ENCODE measurements around the gene GID4. TPM values are rescaled to one million over a fixed set of nuclear protein-coding genes. Genes with fewer than 3 reads are reported as not detected.

The GID4 gene
- total and polyA plus RNA-seq, 9 of the 15 experiments (the other 6 are each of a cell fraction or from before 2014, with no cell fraction given) = 1.2 to 6.4 (median 3.7) TPM

DNA sequence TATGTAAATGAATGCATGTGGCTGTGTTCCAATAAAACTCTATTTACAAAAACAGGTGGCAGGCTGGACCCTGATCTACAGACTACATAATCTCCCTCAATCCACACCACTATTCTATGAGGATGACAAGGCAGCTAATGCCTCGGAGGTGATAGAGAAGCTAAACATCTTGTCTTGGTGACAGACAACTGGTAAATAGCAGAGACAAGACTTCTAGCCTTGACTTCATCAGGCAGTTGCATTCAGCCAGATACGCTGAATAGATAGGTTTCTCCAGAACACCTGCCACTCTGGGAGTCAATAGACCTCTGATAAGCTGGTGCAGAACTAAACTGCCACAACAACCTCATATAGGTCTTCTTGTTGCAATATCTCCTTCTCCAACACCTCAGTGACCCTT, 3.5 kb upstream of the GID4 start (continued):
- TF ChIP-seq RCOR1 (IDR thresholded peaks at IDR 0.05; ENCODE audit: borderline replicate concordance in 1 of 2, low read depth in 2 of 2, low read length in 2 of 2) (peak in 1 of 2 experiments; percentile 31; a peak in 1 of 4 replicates), NUFIP1 (IDR thresholded peaks at IDR 0.05; ENCODE audit: partially characterized antibody) (no peak), MYC (IDR thresholded peaks at IDR 0.05; ENCODE audit: low read depth, low read length) (no peak), MYC (CRISPR knock-in tag; IDR thresholded peaks at IDR 0.05; ENCODE audit: borderline replicate concordance, low read depth) (no peak), SREBF1 (IDR thresholded peaks at IDR 0.05; ENCODE audit: borderline replicate concordance, low read depth, low read length) (no peak), PURB (CRISPR knock-in tag; IDR thresholded peaks at IDR 0.05; ENCODE audit: low read depth) (no peak), ZNF764 (CRISPR knock-in tag; IDR thresholded peaks at IDR 0.05; ENCODE audit: low read depth) (no peak), CBFA2T3 (IDR thresholded peaks at IDR 0.05) (peak; percentile 91), BCL6 (CRISPR knock-in tag; IDR thresholded peaks at IDR 0.05) (no peak), SMAD4 (CRISPR knock-in tag; conservative IDR thresholded peaks at IDR 0.05) (0 out of 2 replicates have a peak, but pooled peaks have one; percentile 30), PYGO2 (tag; IDR thresholded peaks at IDR 0.05) (no peak), PML (IDR thresholded peaks at IDR 0.05; ENCODE audit: low read length) (0 out of 2 replicates have a peak, but pooled peaks have one; percentile 36), ZNF830 (CRISPR knock-in tag; IDR thresholded peaks at IDR 0.05) (no peak), CREBBP (IDR thresholded peaks at IDR 0.05; ENCODE audit: low read depth, low read length) (no peak), NCOR1 (IDR thresholded peaks at IDR 0.05) (peak; percentile 84), STAT5B (CRISPR knock-in tag; IDR thresholded peaks at IDR 0.05) (no peak), ZKSCAN1 (IDR thresholded peaks at IDR 0.05; ENCODE audit: low read depth, low read length) (no peak), TAL1 (IDR thresholded peaks at IDR 0.05) (peak; percentile 87), MCM7 (IDR thresholded peaks at IDR 0.05) (no peak), FOXK2 (conservative IDR thresholded peaks at IDR 0.05 in 1 of 2, IDR thresholded peaks at IDR 0.05 in 1 of 2; ENCODE audit: low read depth in 2 of 2) (peak; percentile 23 to 45; a peak in 3 of 4 replicates), ZBTB1 (CRISPR knock-in tag; IDR thresholded peaks at IDR 0.05; ENCODE audit: borderline replicate concordance, low read depth) (no peak), EP400 (IDR thresholded peaks at IDR 0.05) (no peak)
- TF ChIP-seq, protein P1, sequence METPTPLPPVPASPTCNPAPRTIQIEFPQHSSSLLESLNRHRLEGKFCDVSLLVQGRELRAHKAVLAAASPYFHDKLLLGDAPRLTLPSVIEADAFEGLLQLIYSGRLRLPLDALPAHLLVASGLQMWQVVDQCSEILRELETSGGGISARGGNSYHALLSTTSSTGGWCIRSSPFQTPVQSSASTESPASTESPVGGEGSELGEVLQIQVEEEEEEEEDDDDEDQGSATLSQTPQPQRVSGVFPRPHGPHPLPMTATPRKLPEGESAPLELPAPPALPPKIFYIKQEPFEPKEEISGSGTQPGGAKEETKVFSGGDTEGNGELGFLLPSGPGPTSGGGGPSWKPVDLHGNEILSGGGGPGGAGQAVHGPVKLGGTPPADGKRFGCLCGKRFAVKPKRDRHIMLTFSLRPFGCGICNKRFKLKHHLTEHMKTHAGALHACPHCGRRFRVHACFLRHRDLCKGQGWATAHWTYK (CRISPR knock-in tag; IDR thresholded peaks at IDR 0.05) = no peak
- TF ChIP-seq, protein P2, sequence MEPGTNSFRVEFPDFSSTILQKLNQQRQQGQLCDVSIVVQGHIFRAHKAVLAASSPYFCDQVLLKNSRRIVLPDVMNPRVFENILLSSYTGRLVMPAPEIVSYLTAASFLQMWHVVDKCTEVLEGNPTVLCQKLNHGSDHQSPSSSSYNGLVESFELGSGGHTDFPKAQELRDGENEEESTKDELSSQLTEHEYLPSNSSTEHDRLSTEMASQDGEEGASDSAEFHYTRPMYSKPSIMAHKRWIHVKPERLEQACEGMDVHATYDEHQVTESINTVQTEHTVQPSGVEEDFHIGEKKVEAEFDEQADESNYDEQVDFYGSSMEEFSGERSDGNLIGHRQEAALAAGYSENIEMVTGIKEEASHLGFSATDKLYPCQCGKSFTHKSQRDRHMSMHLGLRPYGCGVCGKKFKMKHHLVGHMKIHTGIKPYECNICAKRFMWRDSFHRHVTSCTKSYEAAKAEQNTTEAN (CRISPR knock-in tag; IDR thresholded peaks at IDR 0.05) = no peak
- TF ChIP-seq, protein P3, sequence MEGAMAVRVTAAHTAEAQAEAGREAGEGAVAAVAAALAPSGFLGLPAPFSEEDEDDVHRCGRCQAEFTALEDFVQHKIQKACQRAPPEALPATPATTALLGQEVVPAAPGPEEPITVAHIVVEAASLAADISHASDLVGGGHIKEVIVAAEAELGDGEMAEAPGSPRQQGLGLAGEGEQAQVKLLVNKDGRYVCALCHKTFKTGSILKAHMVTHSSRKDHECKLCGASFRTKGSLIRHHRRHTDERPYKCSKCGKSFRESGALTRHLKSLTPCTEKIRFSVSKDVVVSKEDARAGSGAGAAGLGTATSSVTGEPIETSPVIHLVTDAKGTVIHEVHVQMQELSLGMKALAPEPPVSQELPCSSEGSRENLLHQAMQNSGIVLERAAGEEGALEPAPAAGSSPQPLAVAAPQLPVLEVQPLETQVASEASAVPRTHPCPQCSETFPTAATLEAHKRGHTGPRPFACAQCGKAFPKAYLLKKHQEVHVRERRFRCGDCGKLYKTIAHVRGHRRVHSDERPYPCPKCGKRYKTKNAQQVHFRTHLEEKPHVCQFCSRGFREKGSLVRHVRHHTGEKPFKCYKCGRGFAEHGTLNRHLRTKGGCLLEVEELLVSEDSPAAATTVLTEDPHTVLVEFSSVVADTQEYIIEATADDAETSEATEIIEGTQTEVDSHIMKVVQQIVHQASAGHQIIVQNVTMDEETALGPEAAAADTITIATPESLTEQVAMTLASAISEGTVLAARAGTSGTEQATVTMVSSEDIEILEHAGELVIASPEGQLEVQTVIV (CRISPR knock-in tag; IDR thresholded peaks at IDR 0.05; ENCODE audit: borderline replicate concordance) = no peak
- TF ChIP-seq, protein P4, sequence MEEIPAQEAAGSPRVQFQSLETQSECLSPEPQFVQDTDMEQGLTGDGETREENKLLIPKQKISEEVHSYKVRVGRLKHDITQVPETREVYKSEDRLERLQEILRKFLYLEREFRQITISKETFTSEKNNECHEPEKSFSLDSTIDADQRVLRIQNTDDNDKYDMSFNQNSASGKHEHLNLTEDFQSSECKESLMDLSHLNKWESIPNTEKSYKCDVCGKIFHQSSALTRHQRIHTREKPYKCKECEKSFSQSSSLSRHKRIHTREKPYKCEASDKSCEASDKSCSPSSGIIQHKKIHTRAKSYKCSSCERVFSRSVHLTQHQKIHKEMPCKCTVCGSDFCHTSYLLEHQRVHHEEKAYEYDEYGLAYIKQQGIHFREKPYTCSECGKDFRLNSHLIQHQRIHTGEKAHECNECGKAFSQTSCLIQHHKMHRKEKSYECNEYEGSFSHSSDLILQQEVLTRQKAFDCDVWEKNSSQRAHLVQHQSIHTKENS (CRISPR knock-in tag; IDR thresholded peaks at IDR 0.05) = no peak
